ENCODE measurements around the gene EOMES.

- no peak for TF ChIP-seq CTCF (IDR thresholded peaks at IDR 0.05)
- TF ChIP-seq POLR2A (IDR thresholded peaks at IDR 0.05): no peak
Measured at GRCh38 chr3:27726240-27726639, 4.1 kb upstream of the EOMES start.
